ENCODE data around the gene CSNK1G2. TPM values are rescaled to one million over a fixed set of nuclear protein-coding genes. Genes with fewer than 3 reads are reported as not detected.
"Not testable (repeated sequence)": the region's sequence is repeated elsewhere in the genome, so short reads cannot be mapped to it uniquely, and the experiment has no call there.

The CSNK1G2 gene
- total and polyA plus RNA-seq, 11 donors: 18.2 to 42.7 (median 24.6) TPM

- H3K27me3 ChIP-seq: no peaks in the 10 kb centered on the region
- intact Hi-C loops (cut with DNase I): no loop called here
- H3K4me1 ChIP-seq: no peaks in the 10 kb centered on the region
- no peaks in the 10 kb centered on the region for H3K9me3 ChIP-seq
- H3K36me3 ChIP-seq: peaks cover 0 to 92% (median 87%) of the 10 kb centered on the region in 9 donors
- no peak overlapping the region for H3K4me3 ChIP-seq
- no peak for DNase-seq
- WGBS, 4 donors: 88 to 91% (median 90%) methylated on average over 30 to 44 of the region's 44 CpGs
- H3K27ac ChIP-seq: no peak overlapping the region
- peak in 3 of 4 donors; percentile 6 to 16 (median 7) for ATAC-seq
- TF ChIP-seq POLR2A (IDR thresholded peaks at IDR 0.05) (no peak), CTCF (IDR thresholded peaks at IDR 0.05) (no peak)
These were observed 44.8 kb downstream of the CSNK1G2 start for GRCh38 chr19:1985588-1986356.

- H3K4me1 ChIP-seq: no peaks in the 10 kb centered on the region
- H3K4me3 ChIP-seq: no peak overlapping the region
- H3K27ac ChIP-seq: no peak overlapping the region
- no peaks in the 10 kb centered on the region for H3K27me3 ChIP-seq
- TF ChIP-seq POLR2A (IDR thresholded peaks at IDR 0.05) (no peak), CTCF (IDR thresholded peaks at IDR 0.05) (no peak)
- intact Hi-C loops (cut with DNase I): no loop called here
- ATAC-seq (peak in 2 of 4 donors; percentile 7 to 22), DNase-seq (no peak)
- H3K9me3 ChIP-seq: no peaks in the 10 kb centered on the region
- H3K36me3 ChIP-seq: peaks cover 0 to 91% (median 87%) of the 10 kb centered on the region in 9 donors
- WGBS, 4 donors: 85 to 91% (median 90%) methylated on average over 27 to 42 of the region's 42 CpGs
These were observed 45.6 kb downstream of the CSNK1G2 start for GRCh38 chr19:1986357-1987162.

GRCh38 chr19:1987197-1988187 lies 46.5 kb downstream of the CSNK1G2 start:
- WGBS, 4 donors: 84 to 88% (median 88%) methylated on average over 29 to 42 of the region's 42 CpGs
- H3K9me3 ChIP-seq: no peaks in the 10 kb centered on the region

GRCh38 chr19:1988464-1988863 lies 47.5 kb downstream of the CSNK1G2 start:
- 88 to 91% (median 89%) methylated on average over 10 of the region's 10 CpGs for WGBS, 4 donors
- intact Hi-C loops (cut with DNase I); H3K4me3 ChIP-seq; H3K27me3 ChIP-seq; H3K27ac ChIP-seq; H3K9me3 ChIP-seq; DNase-seq; H3K4me1 ChIP-seq; ATAC-seq: not testable (repeated sequence)
- H3K36me3 ChIP-seq: peaks cover 0 to 92% (median 78%) of the 10 kb centered on the region in 9 donors

More at GRCh38 chr19:1987197-1988187, 46.5 kb downstream of the CSNK1G2 start:
- Histone ChIP-seq H3K4me1 (no peaks in the 10 kb centered on the region), H3K4me3 (no peak overlapping the region), H3K27ac (no peak overlapping the region), H3K27me3 (no peaks in the 10 kb centered on the region), H3K36me3 (peaks cover 0 to 89% (median 80%) of the 10 kb centered on the region in 9 donors)
- ATAC-seq: peak; percentile 6 to 15 (median 12)
- intact Hi-C loops (cut with DNase I): no loop called here
- TF ChIP-seq CTCF (IDR thresholded peaks at IDR 0.05): no peak
- peak in 1 of 5 donors; percentile 8 for DNase-seq
